Cardiac fibroblast (primary cell): ENCODE measurements around the gene CAD.

Experiments used
- DNase-seq, 2 donors: peaks; one replicate each; pipeline versions ENCODE4 v3.0.0 to v3.0.0-alpha.2; 2010; ENCODE audit warnings: low read depth in 2 of 2
- H3K4me3 ChIP-seq, 2 donors: replicated peaks in 1 of 2; 1 replicate in 1 of 2; 2 replicates in 1 of 2; pipeline ENCODE4 v1.5.1; 2011; ENCODE audit warnings: low read depth in 2 of 2, low read length in 2 of 2, mild to moderate bottlenecking in 2 of 2, moderate library complexity in 1 of 2
- CTCF ChIP-seq: IDR thresholded peaks from one replicate; pipeline ENCODE4 v1.5.1; 2011; ENCODE audit warnings: low read depth, mild to moderate bottlenecking, low read length, inconsistent platforms

The CAD gene

GRCh38 chr2:27245116-27245515 is 27.9 kb downstream of the CAD start:
- H3K4me3 ChIP-seq, result no peak overlapping the region
- TF ChIP-seq CTCF, result no peak
- DNase-seq, result no peak

- TF ChIP-seq CTCF, result no peak
- H3K4me3 ChIP-seq, result no peak overlapping the region
- no peak for DNase-seq
These were observed 28.5 kb downstream of the CAD start for GRCh38 chr2:27245626-27246025.

- DNase-seq, result no peak
- no peak overlapping the region for H3K4me3 ChIP-seq
- no peak for TF ChIP-seq CTCF
These were observed 30.7 kb downstream of the CAD start for GRCh38 chr2:27247893-27248292.

- no peak overlapping the region for H3K4me3 ChIP-seq
- no peak for TF ChIP-seq CTCF
- peak in 1 of 2 donors; percentile 30 for DNase-seq
These were observed 32.2 kb downstream of the CAD start for GRCh38 chr2:27249159-27249890.

GRCh38 chr2:27249891-27250651 is 32.9 kb downstream of the CAD start:
- peak; percentile 49 to 59 for DNase-seq
- H3K4me3 ChIP-seq, result no peak overlapping the region
- peak; percentile 81 for TF ChIP-seq CTCF

GRCh38 chr2:27250652-27251379 is 33.6 kb downstream of the CAD start:
- no peak for DNase-seq
- TF ChIP-seq CTCF, result no peak
- no peak overlapping the region for H3K4me3 ChIP-seq
